Stomach smooth muscle (tissue), 2 donors: ENCODE data around the gene C20orf202.
"Not testable (repeated sequence)": the region's sequence is repeated elsewhere in the genome, so short reads cannot be mapped to it uniquely, and the experiment has no call there.

Source experiments
- H3K27ac ChIP-seq: one replicate; pipeline ENCODE4 v1.7.0; 2013; ENCODE audit warnings: mild to moderate bottlenecking, low read length, inconsistent platforms
- H3K27me3 ChIP-seq, 2 donors: one replicate each; pipeline ENCODE4 v1.7.0; 2013; ENCODE audit warnings: low read length in 2 of 2; ENCODE audit not compliant: insufficient read depth in 2 of 2, control insufficient read depth in 1 of 2
- H3K36me3 ChIP-seq, 2 donors: one replicate each; pipeline ENCODE4 v1.7.0; 2013; ENCODE audit warnings: low read length in 2 of 2; ENCODE audit not compliant: control insufficient read depth in 2 of 2, insufficient read depth in 2 of 2
- H3K4me1 ChIP-seq: one replicate; pipeline ENCODE4 v1.7.0; 2013; ENCODE audit warnings: low read length; ENCODE audit not compliant: control insufficient read depth, insufficient read depth
- H3K4me3 ChIP-seq, 2 donors: one replicate each; pipeline ENCODE4 v1.7.0; 2013; ENCODE audit warnings: low read length in 2 of 2
- H3K9ac ChIP-seq, 2 donors: one replicate each; pipeline ENCODE4 v1.7.0; 2013; ENCODE audit warnings: low read length in 2 of 2, mild to moderate bottlenecking in 1 of 2
- H3K9me3 ChIP-seq, 2 donors: one replicate each; pipeline ENCODE4 v1.7.0; 2013; ENCODE audit warnings: low read length in 2 of 2; ENCODE audit not compliant: control insufficient read depth in 2 of 2
- donor health status: healthy.
- donor health status: Pancreatic carcinoma.

C20orf202 gene

DNA sequence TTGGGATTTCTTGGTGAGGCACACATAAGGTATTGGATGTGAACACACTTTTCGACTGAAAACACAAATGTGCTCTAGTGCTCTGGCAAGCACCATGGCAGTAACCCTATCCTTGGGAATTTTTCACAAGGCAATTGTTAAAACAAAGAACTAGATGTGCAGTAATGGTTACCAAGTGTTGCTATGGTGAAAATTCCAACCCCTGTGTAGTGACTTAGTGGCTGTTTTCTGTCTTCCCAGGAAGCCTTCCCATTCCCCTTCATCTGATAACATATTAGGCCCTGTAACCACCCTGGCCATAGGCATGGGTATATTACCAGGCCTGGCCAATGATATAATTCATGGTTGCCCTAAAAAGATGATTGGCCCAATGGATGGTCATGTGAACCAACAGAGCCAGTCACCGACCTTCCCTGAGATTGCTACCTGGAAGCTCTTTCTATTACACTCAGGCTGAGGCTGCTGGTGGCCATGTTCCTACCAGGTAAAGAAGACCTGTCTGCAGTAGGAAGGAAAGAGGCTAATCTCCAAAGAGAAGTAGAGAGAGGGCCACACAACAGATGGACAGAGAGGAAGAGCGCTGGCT, 4.1 kb downstream of the C20orf202 start:
- H3K27me3 ChIP-seq, result peaks cover 0 to 20% of the 10 kb centered on the region in 2 donors
- H3K9me3 ChIP-seq, result no peaks in the 10 kb centered on the region
- H3K36me3 ChIP-seq, result no peaks in the 10 kb centered on the region
- no peaks in the 10 kb centered on the region for H3K4me1 ChIP-seq
- H3K9ac ChIP-seq, result no peak overlapping the region
- no peak overlapping the region for H3K27ac ChIP-seq
- H3K4me3 ChIP-seq, result no peak overlapping the region

DNA sequence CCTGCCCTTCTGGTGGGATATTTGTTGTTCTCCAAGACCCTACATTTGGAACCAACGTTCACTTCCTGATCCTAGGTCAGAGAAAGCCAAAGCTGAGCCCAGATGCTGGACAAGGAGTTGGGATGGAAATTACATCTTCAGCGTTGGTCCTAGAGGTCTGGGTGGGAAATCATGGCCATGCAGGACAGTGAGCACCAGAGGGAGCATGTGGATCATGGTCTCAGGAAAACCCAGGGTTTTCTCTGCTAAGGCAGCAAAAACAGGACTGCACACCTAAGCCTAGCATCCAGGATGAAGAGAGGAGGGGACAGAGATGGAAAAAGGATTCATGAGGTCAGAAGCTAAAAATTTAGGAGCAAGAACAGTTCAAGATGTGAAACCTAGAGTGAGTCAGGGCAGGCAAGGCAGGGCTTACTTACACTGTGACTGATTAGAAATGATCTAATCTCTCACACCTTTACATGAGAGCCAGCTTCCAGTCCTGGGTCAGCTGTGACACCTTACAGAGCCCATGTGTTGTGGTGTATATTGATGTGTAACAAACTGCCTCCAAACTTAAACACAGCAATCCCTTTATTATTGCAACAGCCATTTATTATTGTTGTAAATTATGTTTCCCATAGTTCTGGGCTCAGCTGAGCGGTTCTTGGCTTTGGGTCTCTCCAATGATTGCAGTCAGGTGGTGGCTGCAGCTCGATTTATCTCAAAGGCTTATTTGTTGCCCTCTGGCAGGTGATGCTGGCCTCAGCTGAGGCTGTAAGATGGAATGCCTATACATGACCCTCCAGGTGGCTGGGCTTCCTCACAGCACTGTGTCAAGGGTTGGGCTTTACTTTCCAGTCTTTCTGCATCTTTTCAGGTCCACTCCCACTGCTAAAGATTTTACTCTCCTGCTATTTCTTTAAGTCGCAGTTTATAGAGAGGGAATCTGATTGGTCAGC, 6.5 kb downstream of the C20orf202 start:
- Histone ChIP-seq H3K4me1 (peaks cover 5% of the 10 kb centered on the region), H3K27me3 (peaks cover 0 to 18% of the 10 kb centered on the region in 2 donors), H3K9me3 (no peaks in the 10 kb centered on the region), H3K27ac (no peak overlapping the region), H3K4me3 (no peak overlapping the region), H3K9ac (no peak overlapping the region), H3K36me3 (no peaks in the 10 kb centered on the region)

DNA sequence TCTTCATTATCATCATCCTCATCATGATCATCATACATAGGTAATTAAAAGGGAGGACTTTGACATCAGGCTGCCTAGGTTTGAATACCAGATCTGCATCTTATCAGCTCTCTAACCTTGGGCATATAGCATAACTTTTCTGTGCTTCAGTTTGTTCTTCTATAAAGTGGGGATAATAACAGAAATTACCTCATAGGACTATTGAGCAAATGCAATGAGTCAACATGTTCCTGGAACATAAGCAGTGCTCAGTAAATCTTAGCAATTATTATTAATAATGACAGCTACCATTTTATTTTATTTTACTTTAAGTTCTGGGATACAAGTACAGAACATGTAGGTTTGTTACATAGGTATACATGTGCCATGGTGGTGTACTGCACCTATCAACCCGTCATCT, 7.2 kb downstream of the C20orf202 start:
- Histone ChIP-seq H3K4me1 (peaks cover 5% of the 10 kb centered on the region), H3K9me3 (no peaks in the 10 kb centered on the region), H3K27me3 (peaks cover 4 to 18% of the 10 kb centered on the region in 2 donors), H3K36me3 (no peaks in the 10 kb centered on the region), H3K9ac (no peak overlapping the region), H3K27ac (no peak overlapping the region), H3K4me3 (no peak overlapping the region)

DNA sequence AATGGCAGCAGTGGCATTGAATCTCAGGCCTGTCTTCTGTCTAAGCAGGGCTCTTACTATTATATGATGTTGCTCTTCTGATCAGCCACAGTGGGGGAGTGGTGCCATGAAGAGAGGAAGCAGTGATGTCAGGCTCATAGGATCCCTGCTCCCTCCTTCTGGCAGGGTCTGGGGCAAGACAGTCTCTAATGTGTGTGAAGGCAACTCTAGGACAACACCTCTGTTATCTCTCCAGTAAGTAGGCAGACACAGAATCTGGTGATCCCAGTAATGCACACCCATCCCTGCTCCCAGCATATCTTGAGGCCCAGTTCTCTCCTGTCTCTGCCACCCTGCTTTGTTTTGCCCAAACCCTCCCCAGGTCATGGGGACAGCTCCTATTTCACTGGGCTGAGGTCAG, 8.8 kb downstream of the C20orf202 start:
- H3K4me1 ChIP-seq, result peaks cover 5% of the 10 kb centered on the region
- no peaks in the 10 kb centered on the region for H3K36me3 ChIP-seq
- H3K9me3 ChIP-seq, result no peaks in the 10 kb centered on the region
- H3K27ac ChIP-seq, result no peak overlapping the region
- no peak overlapping the region for H3K4me3 ChIP-seq
- no peak overlapping the region for H3K9ac ChIP-seq
- H3K27me3 ChIP-seq, result peaks cover 4 to 22% of the 10 kb centered on the region in 2 donors

DNA sequence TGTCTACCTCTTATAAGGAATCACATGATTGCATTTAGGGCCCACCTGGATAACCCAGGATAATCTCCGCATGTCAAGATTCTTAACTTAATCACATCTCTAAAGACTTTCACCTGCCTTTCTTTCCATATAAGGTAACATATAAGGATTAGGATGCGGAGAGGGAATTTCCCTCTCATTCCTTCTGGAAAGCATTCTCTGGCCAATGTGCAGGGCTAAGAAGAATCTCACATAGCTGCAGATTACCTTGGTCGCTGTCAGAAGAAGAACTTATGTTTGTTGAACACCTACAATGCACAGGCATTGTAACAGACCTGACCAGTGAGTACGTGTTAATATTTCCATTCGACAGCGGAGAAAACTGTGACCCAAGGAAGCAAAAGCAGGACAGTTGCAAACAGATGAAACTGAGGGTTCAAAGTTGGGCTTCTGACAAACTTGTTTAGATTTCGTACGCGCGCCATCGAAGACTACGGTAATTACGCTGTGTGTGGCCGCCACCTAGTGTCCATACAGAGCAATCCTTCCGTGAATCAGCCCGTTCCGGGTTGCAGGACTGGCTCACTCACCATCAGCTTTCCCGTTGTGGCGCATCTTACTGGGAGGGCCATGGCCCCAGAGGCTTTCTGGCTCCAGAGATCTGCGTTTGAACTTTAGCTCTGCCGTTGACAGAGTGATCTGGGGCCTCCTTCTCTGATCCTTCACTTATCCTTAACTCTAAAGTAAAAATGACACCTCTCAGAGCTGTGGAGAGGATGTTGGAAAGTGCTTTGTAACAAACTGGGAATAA, 9.5 kb downstream of the C20orf202 start:
- Histone ChIP-seq H3K27me3 (peaks cover 4 to 20% of the 10 kb centered on the region in 2 donors), H3K4me1 (peaks cover 5% of the 10 kb centered on the region), H3K36me3 (no peaks in the 10 kb centered on the region), H3K4me3 (peak overlapping the region in 1 of 2 donors; percentile 47), H3K9me3 (no peaks in the 10 kb centered on the region), H3K27ac (no peak overlapping the region), H3K9ac (no peak overlapping the region)

DNA sequence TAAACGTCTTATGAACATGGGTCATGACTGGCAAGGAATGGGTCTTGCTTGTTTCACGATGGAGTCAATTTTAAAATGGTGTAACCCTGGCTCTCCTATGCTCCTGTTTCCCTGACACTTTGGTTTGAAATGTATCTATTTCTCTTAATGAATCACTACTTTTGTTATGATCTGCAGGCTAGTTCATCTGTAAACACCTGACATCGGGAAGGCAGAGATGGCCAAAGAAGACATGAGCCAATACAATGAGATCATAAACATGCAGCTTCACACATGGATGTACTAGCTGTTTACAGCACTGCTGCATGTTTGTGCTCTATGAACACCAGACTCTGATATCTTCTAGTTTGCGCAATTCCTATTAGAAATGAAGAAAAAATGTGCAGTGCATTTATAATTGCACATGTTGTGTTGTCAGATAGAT, 11.6 kb downstream of the C20orf202 start:
- H3K4me3 ChIP-seq, result no peak overlapping the region
- peaks cover 4 to 18% of the 10 kb centered on the region in 2 donors for H3K27me3 ChIP-seq
- no peaks in the 10 kb centered on the region for H3K36me3 ChIP-seq
- no peaks in the 10 kb centered on the region for H3K9me3 ChIP-seq
- H3K4me1 ChIP-seq, result peaks cover 5% of the 10 kb centered on the region
- H3K27ac ChIP-seq, result no peak overlapping the region
- H3K9ac ChIP-seq, result no peak overlapping the region

DNA sequence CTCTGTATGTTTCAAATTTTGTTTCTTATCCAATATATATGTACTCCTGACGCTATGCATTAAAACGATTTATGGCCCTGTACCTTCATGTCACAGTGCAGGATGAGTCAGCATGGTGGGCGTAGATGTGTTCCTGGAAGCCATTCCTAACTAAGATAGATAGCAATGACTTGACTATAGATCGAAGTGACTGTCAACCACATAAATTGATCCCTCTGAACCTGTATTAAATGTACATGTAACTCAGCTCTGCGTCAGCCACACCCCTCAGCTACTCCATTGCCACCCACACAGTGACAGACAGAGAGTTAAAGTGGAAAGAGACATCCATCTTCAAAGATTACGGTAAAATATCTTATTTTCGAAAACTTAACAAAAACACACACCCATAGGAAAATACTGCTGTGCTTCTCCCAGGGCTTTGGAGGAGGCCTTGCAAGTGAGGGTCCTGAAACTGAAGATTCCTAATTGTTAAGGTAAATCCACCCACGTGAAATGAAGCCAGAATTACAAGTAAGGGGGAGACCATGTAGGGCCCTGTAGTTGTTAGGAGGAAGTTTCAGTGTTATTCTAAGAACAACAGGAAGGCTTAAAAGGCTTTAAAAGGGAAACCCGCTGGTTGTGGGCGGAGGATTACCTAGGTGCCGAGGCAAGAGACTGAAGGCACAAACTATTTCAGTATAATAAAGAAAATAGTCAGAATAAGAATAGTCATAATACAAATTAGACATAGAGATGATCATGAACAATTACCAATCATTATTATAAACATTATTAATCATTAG, 12.3 kb downstream of the C20orf202 start:
- H3K9ac ChIP-seq, result no peak overlapping the region
- peaks cover 4 to 15% of the 10 kb centered on the region in 2 donors for H3K27me3 ChIP-seq
- H3K36me3 ChIP-seq, result no peaks in the 10 kb centered on the region
- H3K4me3 ChIP-seq, result no peak overlapping the region
- H3K27ac ChIP-seq, result no peak overlapping the region
- peaks cover 5% of the 10 kb centered on the region for H3K4me1 ChIP-seq
- no peaks in the 10 kb centered on the region for H3K9me3 ChIP-seq

DNA sequence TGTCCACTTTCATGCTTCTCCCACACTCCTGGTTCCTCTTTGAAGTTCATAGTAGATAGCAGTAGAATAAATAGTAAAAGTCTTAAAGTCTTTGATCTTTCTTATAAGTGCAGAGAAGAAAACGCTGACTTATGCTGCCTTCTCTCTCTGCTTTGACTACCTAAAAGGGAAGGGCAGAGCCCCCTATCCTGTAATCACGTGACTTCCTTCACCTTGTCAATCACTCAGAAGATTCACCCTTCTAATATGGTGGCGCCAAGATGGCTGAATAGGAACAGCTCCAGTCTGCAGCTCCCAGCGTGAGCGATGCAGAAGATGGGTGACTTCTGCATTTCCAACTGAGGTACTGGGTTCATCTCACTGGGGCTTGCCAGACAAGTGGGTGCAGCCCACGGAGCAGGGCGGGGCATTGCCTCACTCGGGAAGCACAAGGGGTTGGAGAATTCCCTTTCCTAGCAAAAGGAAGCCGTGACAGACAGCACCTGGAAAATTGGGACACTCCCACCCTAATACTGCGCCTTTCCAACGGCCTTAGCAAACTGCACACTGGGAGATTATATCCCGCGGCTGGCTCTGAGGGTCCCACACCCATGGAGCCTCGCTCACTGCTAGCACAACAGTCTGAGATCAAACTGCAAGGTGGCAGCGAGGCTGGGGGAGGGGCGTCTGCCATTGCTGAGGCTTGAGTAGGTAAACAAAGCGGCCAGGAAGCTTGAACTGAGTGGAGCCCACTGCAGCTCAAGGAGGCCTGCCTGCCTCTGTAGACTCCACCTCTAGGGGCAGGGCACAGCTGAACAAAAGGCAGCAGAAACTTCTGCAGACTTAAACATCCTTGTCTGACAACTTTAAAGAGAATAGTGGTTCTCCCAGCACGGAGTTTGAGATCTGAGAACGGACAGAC, 13.5 kb downstream of the C20orf202 start:
- not testable (repeated sequence) for H3K4me1 ChIP-seq, H3K9ac ChIP-seq, H3K36me3 ChIP-seq, H3K9me3 ChIP-seq, H3K27ac ChIP-seq, H3K4me3 ChIP-seq
- peaks cover 4 to 10% of the 10 kb centered on the region in 2 donors for H3K27me3 ChIP-seq

DNA sequence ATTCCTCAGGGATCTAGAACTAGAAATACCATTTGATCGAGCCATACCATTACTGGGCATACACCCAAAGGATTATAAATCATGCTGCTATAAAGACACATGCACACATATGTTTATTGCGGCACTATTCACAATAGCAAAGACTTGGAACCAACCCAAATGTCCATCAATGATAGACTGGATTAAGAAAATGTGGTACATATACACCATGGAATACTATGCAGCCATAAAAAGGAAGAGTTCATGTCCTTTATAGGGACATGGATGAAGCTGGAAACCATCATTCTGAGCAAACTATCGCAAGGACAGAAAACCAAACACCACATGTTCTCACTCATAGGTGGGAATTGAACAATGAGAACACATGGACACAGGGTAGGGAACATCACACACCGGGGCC, 19.5 kb downstream of the C20orf202 start:
- not testable (repeated sequence) for H3K9ac ChIP-seq, H3K27ac ChIP-seq, H3K36me3 ChIP-seq, H3K4me1 ChIP-seq, H3K9me3 ChIP-seq, H3K4me3 ChIP-seq
- peaks cover 0 to 19% of the 10 kb centered on the region in 2 donors for H3K27me3 ChIP-seq
